GM19467 (cell line): Measurements from ENCODE around the gene SERPINA4.
"Not testable (repeated sequence)": the region's sequence is repeated elsewhere in the genome, so short reads cannot be mapped to it uniquely, and the experiment has no call there.

Experiments used
- ATAC-seq: cut with Tn5 transposase; IDR thresholded peaks from one replicate; pipeline ENCODE4 v1.9.1; 2021; ENCODE audit warnings: mild to moderate bottlenecking, moderate library complexity; ENCODE audit not compliant: unreplicated experiment

Gene SERPINA4

DNA sequence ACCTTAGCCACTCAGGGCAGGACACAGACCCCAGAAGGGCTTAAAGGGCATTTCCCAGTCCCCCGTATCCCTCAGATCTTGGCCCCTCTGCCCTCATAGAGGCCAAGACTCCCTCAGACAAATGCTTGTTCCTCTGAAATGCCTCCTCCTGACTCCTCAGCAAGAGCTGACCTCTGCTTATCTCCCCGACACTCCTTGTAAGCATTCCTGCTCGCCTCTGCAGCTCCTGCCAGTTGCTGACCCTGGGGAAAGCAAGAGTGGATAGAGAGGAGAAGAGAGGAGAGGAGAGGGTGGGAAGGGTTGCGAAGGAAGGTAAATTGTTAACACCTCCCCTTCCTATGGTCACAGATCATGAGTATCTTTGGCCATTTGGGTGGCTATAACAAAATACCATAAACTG, 27.1 kb downstream of the SERPINA4 start:
- no peak for ATAC-seq

DNA sequence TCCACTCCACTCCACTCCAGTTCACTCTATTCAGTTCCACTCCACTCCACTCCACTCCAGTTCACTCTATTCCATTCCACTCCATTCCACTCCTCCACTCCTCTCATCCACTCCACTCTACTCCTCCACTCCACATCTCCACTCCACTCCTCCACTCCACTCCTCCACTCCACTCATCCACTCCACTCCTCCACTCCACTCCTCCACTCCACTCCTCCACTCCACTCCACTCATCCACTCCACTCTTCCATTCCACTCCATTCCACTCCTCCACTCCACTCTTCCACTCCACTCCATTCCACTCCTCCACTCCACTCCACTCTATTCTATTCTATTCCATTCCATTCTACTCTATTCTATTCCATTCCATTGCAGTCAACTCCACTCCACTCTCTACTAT, 29.8 kb downstream of the SERPINA4 start:
- no peak for ATAC-seq

DNA sequence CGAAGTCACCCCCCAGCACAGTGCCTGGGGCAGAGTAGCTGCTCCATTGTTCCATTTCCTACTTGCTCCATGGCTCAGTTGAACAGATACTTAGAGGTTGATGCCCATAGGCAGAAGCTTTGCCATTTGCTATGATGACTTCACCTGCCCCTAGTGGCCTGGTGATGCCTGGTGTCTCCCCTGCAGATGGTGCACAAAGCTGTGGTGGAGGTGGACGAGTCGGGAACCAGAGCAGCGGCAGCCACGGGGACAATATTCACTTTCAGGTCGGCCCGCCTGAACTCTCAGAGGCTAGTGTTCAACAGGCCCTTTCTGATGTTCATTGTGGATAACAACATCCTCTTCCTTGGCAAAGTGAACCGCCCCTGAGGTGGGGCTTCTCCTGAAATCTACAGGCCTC, 30.6 kb downstream of the SERPINA4 start:
- no peak for ATAC-seq

DNA sequence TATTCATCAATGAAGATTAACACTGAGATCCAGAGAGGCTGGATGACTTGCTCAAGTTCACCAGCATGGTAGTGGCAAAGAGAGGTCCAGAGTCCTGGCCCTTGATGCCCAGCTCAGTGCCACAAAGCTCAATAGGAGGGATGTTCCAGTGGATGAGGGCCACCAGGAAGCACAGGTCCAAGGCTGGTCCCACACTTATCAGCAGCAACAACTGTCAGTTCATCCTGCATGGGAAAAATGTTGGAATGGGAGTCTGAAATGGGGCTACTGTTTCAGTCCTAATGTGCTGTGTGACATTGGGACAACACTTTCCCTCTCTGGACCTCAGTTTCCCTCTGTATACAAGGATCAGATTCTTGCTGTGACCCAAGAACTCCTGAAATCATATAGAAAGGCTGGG, 31.2 kb downstream of the SERPINA4 start:
- ATAC-seq, result no peak

DNA sequence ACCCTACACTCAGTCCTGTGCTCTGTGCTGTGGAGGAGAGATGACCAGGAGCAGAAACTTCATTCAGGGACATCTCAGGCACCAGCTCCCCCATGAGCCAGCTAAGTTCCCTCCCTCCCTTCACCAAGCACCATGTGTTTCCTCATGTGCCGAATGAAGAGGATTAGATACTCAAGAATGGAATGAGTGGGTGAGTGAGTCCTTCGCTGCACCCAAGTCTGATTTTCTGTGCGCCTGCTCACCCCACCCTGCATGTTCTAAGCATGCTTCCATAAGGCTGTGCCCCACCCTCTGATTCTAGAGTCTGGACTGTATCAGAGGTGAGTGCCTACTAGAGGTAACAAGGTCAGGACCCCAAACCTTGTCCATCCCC, 32.1 kb downstream of the SERPINA4 start:
- ATAC-seq, result no peak

DNA sequence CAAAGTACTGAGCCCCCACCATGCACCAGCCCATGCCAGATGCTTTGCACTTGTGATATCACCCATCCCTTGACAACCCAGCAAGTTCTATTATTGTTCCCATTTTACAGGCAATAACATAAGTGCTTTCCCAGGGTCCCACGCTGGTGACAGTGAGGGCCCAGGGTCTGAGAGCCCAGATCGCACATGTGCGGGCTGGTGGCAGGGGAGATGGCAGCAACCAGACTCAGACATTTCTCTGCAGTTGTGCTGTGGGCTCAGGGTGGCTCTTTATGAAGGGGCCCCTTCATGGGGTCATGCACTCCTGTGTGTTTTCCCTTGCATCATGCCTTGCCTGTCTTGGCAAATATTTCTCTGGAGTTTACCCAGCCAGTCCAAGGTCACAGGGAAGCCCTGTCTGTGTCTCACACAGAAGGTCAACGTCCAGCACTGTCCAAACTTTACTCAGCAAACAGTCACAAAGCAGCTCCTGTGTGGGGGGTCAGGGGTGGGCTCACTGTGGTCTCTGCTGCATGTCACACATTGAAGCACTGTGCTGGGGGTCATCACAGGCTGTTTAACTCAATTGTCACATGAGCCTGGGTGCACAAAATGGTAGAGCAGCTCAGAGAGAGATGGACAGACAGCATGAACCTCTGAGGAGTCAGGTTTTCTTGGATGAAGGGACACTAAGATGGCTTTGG, 32.6 kb downstream of the SERPINA4 start:
- ATAC-seq, result no peak

DNA sequence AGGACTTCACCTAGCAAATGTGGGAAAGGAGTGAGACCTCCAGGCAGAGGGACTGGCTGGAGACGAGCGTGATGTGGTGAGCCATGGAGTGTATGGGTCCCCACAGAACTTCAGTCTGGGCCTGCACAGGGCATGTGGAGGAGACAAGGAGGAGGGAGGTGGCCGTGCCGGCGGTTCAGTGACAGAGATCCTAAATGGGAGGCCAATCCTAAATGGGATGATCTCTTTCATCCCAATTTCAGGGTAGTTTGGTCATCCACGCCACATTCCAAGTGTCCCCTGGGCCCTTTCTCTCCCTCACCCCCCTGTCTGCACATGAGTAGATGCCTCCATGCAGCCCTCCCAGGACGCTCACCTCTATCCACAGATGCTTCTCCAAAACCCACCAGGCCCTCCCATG, 33.2 kb downstream of the SERPINA4 start:
- ATAC-seq, result no peak

DNA sequence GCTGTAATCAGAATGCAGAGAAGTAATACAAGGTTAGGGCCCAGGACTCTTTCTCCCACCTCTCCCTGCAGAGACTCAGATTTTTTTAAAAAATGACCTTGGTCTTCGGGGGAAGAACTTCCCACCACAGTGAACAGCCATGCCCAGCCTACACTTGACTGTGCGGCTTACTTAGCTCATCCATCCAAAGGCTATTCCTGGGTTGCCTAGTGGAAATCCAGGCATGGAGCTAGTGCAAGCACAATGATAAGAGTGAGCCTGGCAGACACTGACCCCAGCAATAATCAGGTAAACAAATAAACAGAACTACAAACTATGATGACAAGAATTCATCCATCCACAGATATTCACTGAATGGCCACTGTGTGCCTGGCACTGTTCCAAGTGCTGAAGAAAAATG, 34.7 kb downstream of the SERPINA4 start:
- ATAC-seq, result no peak

DNA sequence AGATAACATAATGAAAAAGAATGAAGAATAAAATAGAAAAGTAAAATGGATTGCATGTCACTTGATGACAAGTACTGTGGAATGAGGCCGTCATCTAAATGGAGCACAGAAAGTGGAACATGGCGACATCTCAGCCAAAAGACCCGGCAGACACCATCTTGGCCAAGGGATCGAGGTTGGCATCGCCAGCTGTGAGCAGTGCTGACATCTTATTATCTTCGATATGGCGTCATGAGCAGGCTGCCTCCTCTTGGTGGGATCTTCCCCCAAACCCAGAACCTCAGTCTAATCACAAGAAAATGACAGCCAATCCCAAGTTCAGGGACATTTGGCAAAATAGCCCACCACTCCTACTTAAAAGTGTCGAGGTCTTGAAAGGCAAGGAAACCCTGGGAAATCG, 35.1 kb downstream of the SERPINA4 start:
- ATAC-seq, result no peak

DNA sequence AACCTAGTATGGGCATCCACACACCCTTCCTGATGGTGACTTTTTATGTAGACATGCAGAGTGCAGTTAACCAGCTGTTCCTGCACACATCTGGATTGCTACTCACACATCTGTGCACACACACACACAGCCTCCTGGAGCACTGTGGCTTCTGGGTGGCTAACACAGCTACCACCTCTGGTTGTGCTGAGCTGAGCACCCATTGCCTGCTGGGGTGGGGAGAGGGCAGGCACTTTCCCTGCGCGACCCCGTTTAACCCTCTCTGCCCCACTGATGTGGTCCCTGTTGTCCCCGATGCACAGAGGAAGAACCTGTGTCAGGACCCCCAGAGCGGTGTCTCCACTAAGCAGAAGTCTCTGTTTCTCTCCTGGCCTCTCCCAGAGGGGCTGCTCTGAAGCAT, 36.5 kb downstream of the SERPINA4 start:
- ATAC-seq, result no peak

DNA sequence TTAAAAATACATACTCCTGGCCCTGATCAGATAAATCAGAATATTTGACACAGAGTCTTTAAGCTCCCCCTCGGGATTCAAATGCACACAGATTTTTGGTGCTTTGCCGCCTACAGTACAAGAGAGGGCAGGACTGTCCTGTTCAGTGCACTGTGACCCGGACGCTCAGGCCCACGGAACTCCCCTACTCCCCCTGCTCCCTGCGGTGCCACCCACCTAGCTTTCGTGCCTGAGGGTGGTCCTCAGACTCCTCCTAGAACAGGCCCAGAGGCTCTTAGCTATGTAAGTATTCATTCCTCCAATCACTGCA, 37.2 kb downstream of the SERPINA4 start:
- no peak for ATAC-seq

DNA sequence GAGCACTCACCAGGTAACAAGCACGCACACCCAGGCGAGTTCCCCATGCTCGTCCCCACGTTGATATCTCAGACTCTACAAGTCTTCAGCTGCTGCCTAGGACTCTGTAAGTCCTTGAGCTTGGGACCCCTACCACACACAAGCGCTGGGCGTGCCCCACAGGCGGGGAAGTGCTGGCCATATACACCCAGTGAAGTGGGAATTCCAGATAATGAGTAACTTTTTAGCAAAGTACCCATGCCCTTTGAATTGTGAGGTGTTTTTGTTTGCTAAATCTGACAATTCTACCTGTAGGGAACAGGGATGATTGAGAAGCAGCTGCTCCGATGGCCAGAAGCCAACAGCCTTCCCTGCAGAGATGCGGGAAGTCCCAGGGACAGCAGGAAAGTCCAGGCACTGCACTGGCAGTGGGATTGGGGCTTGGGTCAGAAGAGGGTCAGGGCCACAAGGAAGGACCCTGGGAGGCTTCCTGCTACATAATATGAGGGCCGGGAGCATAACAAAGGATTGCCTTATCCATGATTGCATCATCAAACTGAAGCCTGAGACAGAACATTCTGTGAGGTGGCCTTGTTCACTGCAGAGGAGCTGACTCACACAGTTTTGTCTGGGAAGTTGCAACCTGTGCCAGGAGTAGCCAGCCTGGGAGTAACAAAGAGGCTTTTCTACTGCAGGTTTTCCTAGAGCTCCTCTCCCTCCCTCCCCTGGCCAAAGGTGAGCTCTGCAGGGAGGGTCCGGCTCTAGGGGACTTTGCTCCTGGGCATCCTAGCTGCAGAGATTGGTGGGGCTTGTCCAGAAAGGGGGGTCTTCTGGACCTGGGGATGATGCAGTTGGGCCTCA, 37.8 kb downstream of the SERPINA4 start:
- no peak for ATAC-seq

DNA sequence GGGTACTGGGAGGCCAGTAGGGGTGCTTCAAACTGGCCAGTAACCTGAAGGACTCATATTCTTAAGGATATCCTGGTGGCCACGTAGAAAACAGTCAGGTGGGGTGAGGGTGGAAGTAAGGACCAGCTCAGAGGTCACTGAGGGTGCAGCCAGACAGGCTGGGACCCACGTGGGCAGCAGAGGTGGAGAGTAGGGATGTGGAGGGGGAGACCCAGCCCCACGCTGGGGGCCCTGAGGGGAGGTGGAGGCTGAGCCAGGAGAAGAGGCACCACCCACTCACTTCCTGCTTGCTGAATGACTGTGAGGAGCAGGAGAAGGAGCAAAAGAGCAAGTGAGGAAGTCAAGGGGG, 38.4 kb downstream of the SERPINA4 start:
- no peak for ATAC-seq

DNA sequence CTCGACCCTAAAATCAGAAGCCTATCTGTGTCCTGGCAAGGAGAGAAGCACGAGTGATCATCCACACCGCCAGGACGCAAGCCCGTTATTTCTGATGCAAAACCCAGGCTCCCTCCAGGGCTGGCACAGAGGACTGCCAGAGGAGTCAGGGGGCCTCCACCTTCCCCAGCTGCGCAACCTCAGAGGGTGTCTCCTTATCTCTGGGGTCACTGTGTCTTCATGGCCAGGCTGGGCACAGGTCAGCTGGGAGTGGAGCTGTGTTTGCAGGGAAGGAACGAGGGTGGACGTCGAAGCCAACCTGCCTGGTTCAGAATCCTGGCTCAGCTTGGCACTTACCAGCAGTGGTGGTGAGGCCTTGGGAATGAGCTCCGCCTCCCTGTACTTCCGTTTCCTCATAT, 38.9 kb downstream of the SERPINA4 start:
- ATAC-seq, result no peak

DNA sequence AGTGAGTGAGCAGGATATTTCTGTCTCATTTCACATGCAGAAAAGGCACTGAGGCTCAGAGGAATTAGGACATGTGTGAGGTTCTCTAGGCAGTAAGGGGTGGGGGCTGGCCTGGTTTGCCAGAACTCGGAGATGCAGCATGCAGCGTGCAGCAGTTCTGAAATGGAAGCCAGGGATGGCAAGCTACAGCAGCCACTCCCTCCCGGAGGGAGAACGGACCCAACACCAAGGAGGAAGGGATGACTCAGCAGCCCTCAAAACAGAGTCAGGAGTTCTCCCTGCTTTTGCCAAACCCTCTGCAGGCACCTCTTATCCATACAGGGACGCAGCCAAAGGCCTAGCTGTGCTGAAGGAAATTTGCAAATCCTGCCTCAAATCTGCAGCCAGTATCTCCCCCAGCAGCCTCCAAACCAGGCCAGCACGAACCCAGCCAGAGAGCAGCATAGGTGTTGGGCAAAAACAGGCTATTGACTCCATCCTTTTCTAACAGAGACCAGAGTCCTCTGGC, 40.7 kb downstream of the SERPINA4 start:
- no peak for ATAC-seq

DNA sequence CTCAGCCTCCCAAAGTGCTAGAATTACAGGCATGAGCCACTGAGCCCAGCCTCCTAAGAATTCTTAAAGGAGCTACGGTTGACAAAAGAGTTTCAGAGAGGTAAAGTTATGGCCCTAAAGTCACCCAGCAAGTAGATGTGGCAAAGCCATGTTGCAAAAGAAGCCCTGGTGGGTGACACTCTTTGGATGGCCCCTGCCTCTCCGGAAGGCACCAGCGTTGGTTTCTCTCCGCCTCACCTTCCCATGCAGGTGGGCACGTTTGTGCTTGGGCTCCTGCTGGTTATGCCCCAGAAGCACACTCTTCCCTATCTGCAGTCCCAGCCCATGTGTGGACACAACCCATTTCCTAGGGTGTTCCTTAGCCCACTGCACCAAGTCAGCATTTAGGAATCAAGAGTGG, 41.5 kb downstream of the SERPINA4 start:
- ATAC-seq, result no peak

DNA sequence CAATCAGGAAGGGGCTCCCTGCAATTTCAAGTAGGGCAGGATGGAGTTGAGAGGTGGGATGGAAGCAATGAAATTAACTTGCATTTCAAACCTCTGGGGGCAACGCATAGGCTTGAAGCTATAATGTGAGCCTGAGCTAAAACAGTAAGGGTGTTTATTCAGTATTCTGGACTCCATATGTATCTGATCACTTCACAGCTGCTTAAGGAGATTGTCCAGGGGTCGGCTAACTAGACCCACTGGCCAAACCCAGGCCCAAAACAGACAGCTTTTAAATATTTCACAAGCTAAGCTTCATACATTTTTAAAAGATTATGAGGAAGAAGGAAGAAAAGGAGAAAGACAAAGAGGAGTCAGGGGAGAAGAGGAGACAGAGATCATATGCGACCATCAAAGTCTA, 44.1 kb downstream of the SERPINA4 start:
- ATAC-seq, result no peak

DNA sequence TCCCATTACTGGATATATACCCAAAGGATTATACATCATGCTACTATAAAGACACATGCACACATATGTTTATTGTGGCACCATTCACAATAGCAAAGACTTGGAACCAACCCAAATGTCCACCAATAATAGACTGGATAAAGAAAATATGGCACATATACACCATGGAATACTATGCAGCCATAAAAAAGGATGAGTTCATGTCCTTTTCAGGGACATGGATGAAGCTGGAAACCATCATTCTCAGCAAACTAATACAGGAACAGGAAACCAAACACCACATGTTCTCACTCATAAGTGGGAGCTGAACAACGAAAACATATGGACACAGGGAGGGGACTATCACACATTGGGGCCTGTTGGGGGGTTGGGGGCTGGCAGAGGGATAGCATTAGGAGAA, 47.7 kb downstream of the SERPINA4 start:
- ATAC-seq, result not testable (repeated sequence)

DNA sequence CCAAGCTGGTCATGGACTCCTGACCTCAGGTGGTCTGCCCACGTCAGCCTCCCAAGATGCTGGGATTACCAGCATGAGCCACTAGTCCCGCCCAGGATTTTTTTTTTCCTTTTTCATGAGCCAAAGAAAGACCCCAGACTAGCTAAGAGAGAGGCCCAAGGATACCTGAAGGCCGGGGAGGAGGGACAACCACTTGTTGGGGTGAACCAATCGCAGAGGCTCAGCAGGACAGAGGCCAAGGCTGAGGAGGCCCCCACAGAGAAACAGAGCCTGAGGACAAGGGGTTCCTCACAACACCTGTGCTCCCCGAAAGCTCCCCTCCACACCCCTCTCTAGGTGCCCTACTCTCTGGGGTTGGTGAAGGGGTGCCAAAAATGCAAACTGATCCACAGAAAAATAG, 49.9 kb downstream of the SERPINA4 start:
- ATAC-seq, result no peak

DNA sequence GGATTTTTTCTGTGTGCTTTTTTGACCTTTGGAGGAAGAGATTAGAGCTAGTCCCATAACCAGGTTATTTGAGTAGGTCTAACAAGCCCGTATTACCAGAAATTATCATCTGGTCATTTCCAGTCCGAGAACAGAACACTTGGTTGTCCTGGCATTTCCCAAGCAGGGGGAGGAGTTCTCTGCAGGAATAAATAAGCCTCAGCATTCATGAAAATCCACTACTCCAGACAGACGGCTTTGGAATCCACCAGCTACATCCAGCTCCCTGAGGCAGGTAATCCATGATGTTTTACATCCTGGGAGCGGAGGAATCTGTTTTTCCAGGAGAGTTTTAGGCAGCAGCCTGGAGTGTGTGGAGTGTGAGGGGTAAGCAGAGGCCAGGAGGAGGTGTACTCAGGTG, 50.9 kb downstream of the SERPINA4 start, which contains the start of gene SERPINA3:
TSS of gene SERPINA3 (plus strand) at position 218 of the 400 bp plus-strand sequence. CDS start 2,051 bp downstream, outside the sequence.
- ATAC-seq, result no peak

DNA sequence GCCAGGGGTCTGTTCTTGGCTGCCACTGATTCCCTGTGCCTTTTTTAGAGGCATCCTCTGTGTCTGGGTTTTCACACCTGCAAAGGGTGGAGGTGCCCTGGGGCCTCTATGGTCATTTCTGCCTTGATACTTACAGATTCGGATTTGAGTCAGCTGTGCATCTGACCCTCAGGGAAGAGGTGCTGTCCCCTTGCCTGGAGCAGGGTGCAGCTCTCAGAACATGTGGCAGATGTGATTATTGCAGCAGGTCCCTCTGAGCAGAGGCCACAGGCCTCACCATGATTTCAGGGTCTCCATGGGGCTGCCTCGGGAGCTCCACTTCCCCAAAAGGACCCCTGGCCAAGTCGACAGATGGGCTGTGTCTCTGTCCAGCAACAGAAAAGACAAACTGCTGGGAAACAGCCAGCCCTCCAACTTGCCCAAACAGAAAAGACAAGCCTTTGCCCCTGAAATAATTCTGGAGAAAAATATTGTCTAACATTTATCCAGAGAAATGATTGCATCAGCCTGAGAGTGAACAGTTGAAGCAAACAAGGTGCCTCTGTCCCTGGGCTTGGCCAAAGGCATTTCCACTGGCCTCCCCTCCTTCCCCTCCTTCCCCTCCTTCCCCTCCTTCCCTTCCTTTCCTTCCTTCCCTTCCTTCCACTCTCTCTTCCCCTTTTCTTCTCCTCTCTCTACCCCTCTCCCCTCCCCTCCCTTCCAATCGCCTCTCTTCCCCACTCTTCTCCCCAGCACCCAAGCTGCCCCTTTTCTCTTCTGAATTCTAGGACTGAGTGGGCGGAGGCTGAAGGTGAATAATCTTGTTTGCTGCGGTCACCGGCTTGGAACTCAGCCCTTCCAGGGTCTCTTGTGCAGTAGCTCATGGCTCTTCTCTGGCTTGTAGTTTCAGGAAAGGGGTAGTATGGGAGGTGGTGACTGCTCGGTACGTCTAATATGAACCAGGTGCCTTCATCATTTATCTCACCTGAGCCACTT, 51.6 kb downstream of the SERPINA4 start:
- no peak for ATAC-seq
